Ascending aorta (tissue), 2 donors: Measurements from ENCODE around the gene ELFN1. TPM values are rescaled to one million over a fixed set of nuclear protein-coding genes. Genes with fewer than 3 reads are reported as not detected.

ENCODE experiments used
- DNase-seq, 2 donors: peaks; one replicate each; pipeline ENCODE4 v3.0.0-alpha.2; 2019; ENCODE audit warnings: low spot score in 2 of 2
- H3K27ac ChIP-seq, 2 donors: fragments of 200-600 bp; sonication (generic); one replicate each; pipeline ENCODE4 v1.5.1; 2016 to 2017; ENCODE audit warnings: mild to moderate bottlenecking in 1 of 2
- H3K27me3 ChIP-seq: fragments of 200-600 bp; sonication (generic); one replicate; pipeline ENCODE4 v1.5.1; 2017
- H3K36me3 ChIP-seq, 2 donors: fragments of 200-600 bp; sonication (generic); one replicate each; pipeline ENCODE4 v1.5.1; 2016
- H3K4me1 ChIP-seq, 2 donors: fragments of 200-600 bp; sonication (generic); one replicate each; pipeline ENCODE4 v1.5.1; 2016 to 2017; ENCODE audit warnings: mild to moderate bottlenecking in 1 of 2
- H3K4me3 ChIP-seq, 2 donors: fragments of 200-600 bp; sonication (generic); one replicate each; pipeline ENCODE4 v1.5.1; 2016 to 2017; ENCODE audit warnings: mild to moderate bottlenecking in 1 of 2
- H3K9me3 ChIP-seq, 2 donors: fragments of 200-600 bp; sonication (generic); one replicate each; pipeline ENCODE4 v1.5.1; 2016
- CTCF ChIP-seq, 3 experiments: fragments of 200-600 bp in 2 of 3; fragments of 450-650 bp in 1 of 3; sonication (generic) in 2 of 3; IDR thresholded peaks; one replicate each; pipeline ENCODE4 v1.5.1; 2016 to 2019; ENCODE audit warnings: antibody characterized with exemption in 3 of 3, mild to moderate bottlenecking in 1 of 3, moderate library complexity in 1 of 3
- intact Hi-C: fragments of 100-400 bp; cut with DNase I; formaldehyde crosslinking; loops from one replicate; pipeline ENCODE4 v1.15.1; 2023
- total RNA-seq: library from RNA; depleted of rRNA; stranded (reverse); fragments of >200 nt; gene quantifications from one replicate; pipeline ENCODE4 v1.1.0, GENCODE V29; 2016

The ELFN1 gene
- total RNA-seq, 1 donor from 2014 or later = 7.3 TPM

GRCh38 chr7:1661461-1661860 is 8.6 kb upstream of the ELFN1 start:
- Histone ChIP-seq H3K27ac (no peak overlapping the region), H3K4me3 (no peak overlapping the region), H3K27me3 (peaks cover 18% of the 10 kb centered on the region), H3K9me3 (no peaks in the 10 kb centered on the region), H3K36me3 (no peaks in the 10 kb centered on the region), H3K4me1 (peaks cover 13 to 18% of the 10 kb centered on the region in 2 donors)
- no peak for TF ChIP-seq CTCF (IDR thresholded peaks at IDR 0.05)
- no peak for DNase-seq
- intact Hi-C loops = loop anchor here (10.0 kb wide), 1 partner anchor 693 kb away; the partner anchor contains the start of gene EIF3B

DNA sequence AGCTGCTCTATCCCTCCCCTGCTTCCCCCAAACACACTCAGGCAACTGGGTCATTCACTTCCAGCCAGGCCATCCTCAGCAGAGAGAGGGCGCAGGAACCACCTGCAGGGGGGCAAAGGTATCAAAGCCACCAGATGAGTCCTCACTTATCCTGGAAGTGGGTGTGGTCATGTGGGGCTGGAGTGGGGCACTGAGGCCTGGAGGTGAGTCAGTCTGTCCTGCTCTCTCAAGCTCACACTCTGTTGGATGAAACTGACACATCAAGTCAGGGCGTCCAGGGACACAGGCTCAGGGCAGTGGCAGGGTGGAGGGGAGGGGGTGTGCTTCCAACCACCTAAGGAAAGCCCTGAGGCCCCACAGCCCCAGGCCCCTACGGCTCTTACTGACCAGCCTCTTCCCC is 8.0 kb upstream of the ELFN1 start:
- Histone ChIP-seq H3K27ac (no peak overlapping the region), H3K27me3 (peaks cover 18% of the 10 kb centered on the region), H3K36me3 (no peaks in the 10 kb centered on the region), H3K4me3 (no peak overlapping the region), H3K9me3 (no peaks in the 10 kb centered on the region), H3K4me1 (peaks cover 18 to 19% of the 10 kb centered on the region in 2 donors)
- TF ChIP-seq CTCF (IDR thresholded peaks at IDR 0.05) = no peak
- peak in 1 of 2 donors; percentile 28 for DNase-seq
- intact Hi-C loops = loop anchor here (10.0 kb wide), 1 partner anchor 693 kb away; the partner anchor contains the start of gene EIF3B

DNA sequence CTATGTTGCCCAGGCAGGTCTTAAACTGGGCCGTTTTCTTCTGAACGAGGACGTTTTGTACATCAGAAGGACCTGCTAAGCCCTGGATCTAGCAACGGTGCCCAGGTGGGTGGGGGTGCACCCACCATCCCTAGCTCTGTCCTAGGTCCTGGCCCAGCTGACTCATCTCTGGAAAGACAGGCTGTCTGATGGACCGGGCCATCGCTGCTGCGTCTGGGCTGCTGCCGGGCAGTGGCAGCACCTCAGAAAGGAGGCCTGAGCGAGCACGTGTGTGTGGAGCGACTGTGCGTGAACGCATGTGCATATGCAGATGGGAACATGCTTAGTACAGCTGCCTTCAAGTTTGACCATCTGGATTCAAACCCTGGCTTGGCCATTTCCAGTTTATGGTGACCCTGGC is 7.3 kb upstream of the ELFN1 start:
- Histone ChIP-seq H3K4me3 (no peak overlapping the region), H3K4me1 (peaks cover 18 to 22% of the 10 kb centered on the region in 2 donors), H3K27me3 (peaks cover 19% of the 10 kb centered on the region), H3K27ac (no peak overlapping the region), H3K9me3 (no peaks in the 10 kb centered on the region), H3K36me3 (no peaks in the 10 kb centered on the region)
- no peak for TF ChIP-seq CTCF (IDR thresholded peaks at IDR 0.05)
- intact Hi-C loops = loop anchor here (10.0 kb wide), 1 partner anchor 692 kb away; the partner anchor contains the start of gene EIF3B
- peak in 1 of 2 donors; percentile 43 for DNase-seq

DNA sequence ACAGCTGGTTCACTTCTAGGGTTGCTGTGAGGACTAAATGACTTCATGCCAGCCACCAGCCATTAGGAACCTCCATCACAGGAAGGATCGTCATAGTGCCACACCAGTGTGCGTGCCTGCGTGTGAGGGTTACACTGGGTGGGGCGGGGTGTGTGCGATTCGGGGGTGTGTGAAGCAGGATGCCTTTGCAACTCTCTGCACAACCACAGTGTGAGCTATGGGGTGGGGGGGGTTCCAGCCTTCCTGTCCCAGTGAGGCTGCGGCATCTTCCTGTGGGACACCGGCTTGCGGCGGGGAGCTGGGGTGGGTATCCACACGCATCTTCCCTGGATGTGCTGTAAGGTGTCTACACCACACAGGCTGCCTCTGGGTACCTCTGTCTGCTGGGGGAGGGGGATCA is 6.9 kb upstream of the ELFN1 start:
- Histone ChIP-seq H3K9me3 (no peaks in the 10 kb centered on the region), H3K27me3 (peaks cover 24% of the 10 kb centered on the region), H3K36me3 (no peaks in the 10 kb centered on the region), H3K27ac (no peak overlapping the region), H3K4me3 (no peak overlapping the region), H3K4me1 (peaks cover 18 to 22% of the 10 kb centered on the region in 2 donors)
- intact Hi-C loops = loop anchor here (10.0 kb wide), 1 partner anchor 692 kb away; the partner anchor contains the start of gene EIF3B
- TF ChIP-seq CTCF (IDR thresholded peaks at IDR 0.05) = no peak
- peak in 1 of 2 donors; percentile 55 for DNase-seq

- peaks cover 26% of the 10 kb centered on the region for H3K27me3 ChIP-seq
- peak overlapping the region; percentile 60 to 62 for H3K4me3 ChIP-seq
These were observed 6.0 kb upstream of the ELFN1 start for GRCh38 chr7:1663857-1664651.

More at GRCh38 chr7:1663857-1664651, 6.0 kb upstream of the ELFN1 start:
- H3K4me1 ChIP-seq = peaks cover 18 to 22% of the 10 kb centered on the region in 2 donors
- DNase-seq = peak in 1 of 2 donors; percentile 53
- no peak for TF ChIP-seq CTCF (IDR thresholded peaks at IDR 0.05)
- H3K36me3 ChIP-seq = no peaks in the 10 kb centered on the region
- no peak overlapping the region for H3K27ac ChIP-seq
- H3K9me3 ChIP-seq = no peaks in the 10 kb centered on the region
- intact Hi-C loops = loop anchor here (2.0 to 10.0 kb wide), 2 partner anchors 545 to 691 kb away; partner anchors contain the start of gene EIF3B
